SK-N-MC (cell line): ENCODE data around the gene STRBP.

Source experiments
- EZH2 ChIP-seq: fragments of 200-600 bp; sonication (generic); IDR thresholded peaks from one replicate; pipeline ENCODE4 v1.6.1; 2017; ENCODE audit warnings: antibody characterized with exemption
- POLR2AphosphoS5 ChIP-seq: IDR thresholded peaks from 2 replicates; pipeline ENCODE4 v1.6.1; 2012; ENCODE audit warnings: mild to moderate bottlenecking, low read depth, low read length, borderline replicate concordance

DNA sequence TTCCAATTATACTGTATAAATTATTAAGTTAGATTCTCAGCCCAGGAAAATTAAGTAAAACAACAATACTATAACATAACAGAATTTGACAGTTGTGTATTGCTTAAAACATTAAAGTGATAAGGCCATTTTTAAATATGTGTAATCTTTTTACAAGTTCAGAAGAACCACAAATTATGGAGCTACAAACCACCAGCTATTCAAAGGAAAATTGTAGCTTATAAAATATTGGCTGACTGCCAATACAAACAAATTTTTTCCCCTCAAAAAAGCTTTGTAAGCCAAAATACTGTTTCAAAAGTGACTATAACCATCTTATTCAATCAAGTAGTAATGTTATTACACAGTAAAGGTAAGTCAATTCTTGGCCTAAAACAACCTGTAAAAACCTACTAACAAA is 21.9 kb downstream of the STRBP start:
- TF ChIP-seq EZH2 (no peak), POLR2AphosphoS5 (no peak; the same call in 1 of the 2 replicates)
